ENCODE data around the gene ARHGEF6. TPM values are rescaled to one million over a fixed set of nuclear protein-coding genes. Genes with fewer than 3 reads are reported as not detected.
"Not testable (repeated sequence)": the region's sequence is repeated elsewhere in the genome, so short reads cannot be mapped to it uniquely, and the experiment has no call there.

The ARHGEF6 gene
- total RNA-seq, 1 donor from 2014 or later, result 77.9 TPM

DNA sequence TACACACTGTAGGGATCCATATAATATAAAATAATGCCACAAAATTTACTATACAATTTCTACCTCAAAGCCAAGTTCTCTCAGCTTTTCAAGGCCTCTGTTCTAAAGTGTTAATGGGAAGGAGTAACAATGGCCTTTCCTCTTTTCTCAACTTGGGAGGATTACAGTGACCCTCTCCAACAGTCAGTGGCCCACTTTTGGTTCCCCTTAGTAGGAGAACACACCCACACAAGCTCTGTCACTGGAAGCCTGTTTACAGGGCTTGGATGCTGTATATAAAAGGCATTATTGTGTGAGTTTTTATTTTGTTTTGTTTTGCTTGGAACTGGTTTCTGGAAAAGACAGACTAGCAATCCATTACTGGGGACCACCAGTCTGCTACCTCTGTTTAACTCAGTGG, 1.8 kb downstream of the ARHGEF6 start:
- H3K4me3 Mint-ChIP-seq (ENCODE audit: low read depth), result peak overlapping the region; percentile 90
- peaks cover 61% of the 10 kb centered on the region for H3K4me1 Mint-ChIP-seq (ENCODE audit: low read depth)
- DNase-seq (ENCODE audit: low spot score), result no peak
- H3K36me3 Mint-ChIP-seq (ENCODE audit: low read depth), result peaks cover 44% of the 10 kb centered on the region
- H3K27ac Mint-ChIP-seq, result peak overlapping the region; percentile 97
- intact Hi-C loops (cut with micrococcal nuclease), result loop anchor here (2.0 to 5.0 kb wide), 4 partner anchors 14 to 158 kb away; no protein-coding TSS in a partner anchor
- H3K9me3 Mint-ChIP-seq, result no peaks in the 10 kb centered on the region
- no peaks in the 10 kb centered on the region for H3K27me3 Mint-ChIP-seq (ENCODE audit: low read depth)

- Mint-ChIP-seq H3K27me3 (ENCODE audit: low read depth) (no peaks in the 10 kb centered on the region), H3K4me1 (ENCODE audit: low read depth) (peaks cover 57% of the 10 kb centered on the region)
- intact Hi-C loops (cut with micrococcal nuclease), result loop anchor here (2.0 to 5.0 kb wide), 4 partner anchors 13 to 159 kb away; no protein-coding TSS in a partner anchor
Measured at GRCh38 chrX:136778020-136778419, 2.7 kb downstream of the ARHGEF6 start.

GRCh38 chrX:136773648-136774047, 7.1 kb downstream of the ARHGEF6 start:
- DNase-seq (ENCODE audit: low spot score), result no peak
- peaks cover 64% of the 10 kb centered on the region for H3K36me3 Mint-ChIP-seq (ENCODE audit: low read depth)
- no peaks in the 10 kb centered on the region for H3K27me3 Mint-ChIP-seq (ENCODE audit: low read depth)
- H3K4me1 Mint-ChIP-seq (ENCODE audit: low read depth), result peaks cover 53% of the 10 kb centered on the region
- H3K4me3 Mint-ChIP-seq (ENCODE audit: low read depth), result no peak overlapping the region
- H3K9me3 Mint-ChIP-seq, result peaks cover 6% of the 10 kb centered on the region
- intact Hi-C loops (cut with micrococcal nuclease), result no loop called here
- no peak overlapping the region for H3K27ac Mint-ChIP-seq

More at GRCh38 chrX:136778020-136778419, 2.7 kb downstream of the ARHGEF6 start:
- H3K36me3 Mint-ChIP-seq (ENCODE audit: low read depth), result peaks cover 52% of the 10 kb centered on the region
- peak overlapping the region; percentile 97 for H3K27ac Mint-ChIP-seq
- DNase-seq (ENCODE audit: low spot score), result no peak
- H3K9me3 Mint-ChIP-seq, result no peaks in the 10 kb centered on the region
- peak overlapping the region; percentile 90 for H3K4me3 Mint-ChIP-seq (ENCODE audit: low read depth)

DNA sequence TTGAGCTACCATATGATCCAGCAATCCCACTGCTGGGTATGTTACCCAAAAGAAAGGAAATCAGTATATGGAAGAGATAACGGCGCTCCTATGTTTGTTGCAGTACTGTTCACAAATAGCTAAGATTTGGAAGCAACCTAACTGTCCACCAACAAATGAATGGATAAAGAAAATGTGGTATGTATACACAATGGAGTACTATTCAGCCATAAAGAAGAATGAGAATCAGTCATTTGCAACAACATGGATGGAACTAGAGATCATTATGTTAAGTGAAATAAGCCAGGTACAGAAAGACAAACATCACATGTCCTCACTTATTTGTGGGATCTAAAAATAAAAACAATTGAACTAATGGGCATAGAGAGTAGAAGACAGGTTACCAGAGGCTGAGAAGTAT, 8.9 kb downstream of the ARHGEF6 start:
- H3K27me3 Mint-ChIP-seq (ENCODE audit: low read depth); intact Hi-C loops (cut with micrococcal nuclease); H3K4me3 Mint-ChIP-seq (ENCODE audit: low read depth); H3K9me3 Mint-ChIP-seq; DNase-seq (ENCODE audit: low spot score); H3K27ac Mint-ChIP-seq: not testable (repeated sequence)
- Mint-ChIP-seq H3K4me1 (ENCODE audit: low read depth) (peaks cover 52% of the 10 kb centered on the region), H3K36me3 (ENCODE audit: low read depth) (peaks cover 56% of the 10 kb centered on the region)

- peak overlapping the region; percentile 78 for H3K4me3 Mint-ChIP-seq (ENCODE audit: low read depth)
Measured at GRCh38 chrX:136768469-136769084, 12.2 kb downstream of the ARHGEF6 start.

DNA sequence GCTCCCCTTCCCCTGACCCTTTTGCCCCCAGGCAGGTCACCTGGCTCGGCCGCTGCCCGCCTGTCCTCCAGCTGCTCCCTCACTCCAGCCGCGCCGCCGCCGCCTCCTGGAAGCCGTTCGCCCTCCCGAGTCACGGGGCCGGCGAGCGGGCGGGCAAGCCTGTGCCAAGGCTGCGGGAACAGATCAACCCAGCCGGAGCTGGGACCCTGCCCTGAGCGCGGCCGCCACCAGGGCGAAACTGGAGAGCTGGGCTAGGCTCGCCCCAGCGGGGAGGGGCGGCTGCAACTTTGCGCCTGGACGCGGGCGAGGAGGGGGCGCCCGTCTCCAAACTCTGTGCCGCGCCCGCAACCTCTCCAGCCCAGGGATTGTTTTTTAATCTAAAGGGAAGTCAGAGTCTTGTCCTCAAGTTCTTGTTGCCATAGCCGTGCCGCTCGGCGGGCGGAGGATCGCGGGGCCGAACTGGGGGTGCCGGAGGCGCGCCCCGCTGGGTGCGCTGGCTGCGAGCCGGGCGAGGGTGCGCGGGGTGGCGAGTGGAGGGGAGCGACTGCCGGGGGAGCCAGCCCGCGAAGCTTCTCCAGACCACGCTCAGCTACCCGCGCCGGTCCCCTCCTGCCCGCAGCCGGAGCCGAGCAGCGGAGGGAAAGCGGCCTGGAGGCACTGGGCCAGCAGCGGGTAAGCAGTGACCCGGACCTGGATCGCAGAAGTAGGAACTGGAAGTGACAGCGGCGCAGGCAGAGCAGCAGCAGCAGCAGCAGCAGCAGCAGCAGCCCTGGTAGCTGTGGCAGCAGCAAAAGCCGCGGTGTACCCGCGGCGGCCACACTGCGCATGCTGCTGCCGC, 13.4 kb downstream of the ARHGEF6 start:
- peaks cover 55% of the 10 kb centered on the region for H3K36me3 Mint-ChIP-seq (ENCODE audit: low read depth)
- intact Hi-C loops (cut with micrococcal nuclease), result loop anchor here (5.0 kb wide), 1 partner anchor 180 kb away; no protein-coding TSS in a partner anchor
- peak overlapping the region; percentile 78 for H3K4me3 Mint-ChIP-seq (ENCODE audit: low read depth)
- H3K9me3 Mint-ChIP-seq, result peaks cover 6% of the 10 kb centered on the region
- H3K27ac Mint-ChIP-seq, result peak overlapping the region; percentile 93
- H3K4me1 Mint-ChIP-seq (ENCODE audit: low read depth), result peaks cover 56% of the 10 kb centered on the region
- no peak for DNase-seq (ENCODE audit: low spot score)
- no peaks in the 10 kb centered on the region for H3K27me3 Mint-ChIP-seq (ENCODE audit: low read depth)

More at GRCh38 chrX:136768469-136769084, 12.2 kb downstream of the ARHGEF6 start:
- Mint-ChIP-seq H3K36me3 (ENCODE audit: low read depth) (peaks cover 57% of the 10 kb centered on the region), H3K27ac (peak overlapping the region; percentile 93), H3K4me1 (ENCODE audit: low read depth) (peaks cover 49% of the 10 kb centered on the region), H3K9me3 (peaks cover 6% of the 10 kb centered on the region), H3K27me3 (ENCODE audit: low read depth) (no peaks in the 10 kb centered on the region)
- peak; percentile 45 for DNase-seq (ENCODE audit: low spot score)
- intact Hi-C loops (cut with micrococcal nuclease), result loop anchor here (1.0 to 5.0 kb wide), 4 partner anchors 12 to 181 kb away; partner anchors contain the start of gene ARHGEF6

GRCh38 chrX:136766785-136767103, 14.0 kb downstream of the ARHGEF6 start:
- peak overlapping the region; percentile 74 for H3K4me3 Mint-ChIP-seq (ENCODE audit: low read depth)
- H3K4me1 Mint-ChIP-seq (ENCODE audit: low read depth), result peaks cover 54% of the 10 kb centered on the region
- no peaks in the 10 kb centered on the region for H3K27me3 Mint-ChIP-seq (ENCODE audit: low read depth)
- intact Hi-C loops (cut with micrococcal nuclease), result loop anchor here (5.0 kb wide), 1 partner anchor 179 kb away; no protein-coding TSS in a partner anchor
- H3K27ac Mint-ChIP-seq, result peak overlapping the region; percentile 62
- DNase-seq (ENCODE audit: low spot score), result no peak
- H3K9me3 Mint-ChIP-seq, result peaks cover 3% of the 10 kb centered on the region
- peaks cover 51% of the 10 kb centered on the region for H3K36me3 Mint-ChIP-seq (ENCODE audit: low read depth)

GRCh38 chrX:136765821-136766356, 14.8 kb downstream of the ARHGEF6 start:
- Mint-ChIP-seq H3K36me3 (ENCODE audit: low read depth) (peaks cover 45% of the 10 kb centered on the region), H3K4me3 (ENCODE audit: low read depth) (peak overlapping the region; percentile 74), H3K27me3 (ENCODE audit: low read depth) (no peaks in the 10 kb centered on the region), H3K9me3 (no peaks in the 10 kb centered on the region), H3K27ac (peak overlapping the region; percentile 71), H3K4me1 (ENCODE audit: low read depth) (peaks cover 52% of the 10 kb centered on the region)
- intact Hi-C loops (cut with micrococcal nuclease), result loop anchor here (2.0 to 5.0 kb wide), 2 partner anchors 13 to 179 kb away; no protein-coding TSS in a partner anchor
- DNase-seq (ENCODE audit: low spot score), result no peak

GRCh38 chrX:136764206-136764605, 16.5 kb downstream of the ARHGEF6 start:
- no peak overlapping the region for H3K27ac Mint-ChIP-seq
- no peak for DNase-seq (ENCODE audit: low spot score)
- no peak overlapping the region for H3K4me3 Mint-ChIP-seq (ENCODE audit: low read depth)
- no peaks in the 10 kb centered on the region for H3K27me3 Mint-ChIP-seq (ENCODE audit: low read depth)
- H3K4me1 Mint-ChIP-seq (ENCODE audit: low read depth), result peaks cover 50% of the 10 kb centered on the region
- H3K36me3 Mint-ChIP-seq (ENCODE audit: low read depth), result peaks cover 49% of the 10 kb centered on the region
- H3K9me3 Mint-ChIP-seq, result no peaks in the 10 kb centered on the region
- intact Hi-C loops (cut with micrococcal nuclease), result loop anchor here (2.0 kb wide), 1 partner anchor 15 kb away; no protein-coding TSS in a partner anchor

DNA sequence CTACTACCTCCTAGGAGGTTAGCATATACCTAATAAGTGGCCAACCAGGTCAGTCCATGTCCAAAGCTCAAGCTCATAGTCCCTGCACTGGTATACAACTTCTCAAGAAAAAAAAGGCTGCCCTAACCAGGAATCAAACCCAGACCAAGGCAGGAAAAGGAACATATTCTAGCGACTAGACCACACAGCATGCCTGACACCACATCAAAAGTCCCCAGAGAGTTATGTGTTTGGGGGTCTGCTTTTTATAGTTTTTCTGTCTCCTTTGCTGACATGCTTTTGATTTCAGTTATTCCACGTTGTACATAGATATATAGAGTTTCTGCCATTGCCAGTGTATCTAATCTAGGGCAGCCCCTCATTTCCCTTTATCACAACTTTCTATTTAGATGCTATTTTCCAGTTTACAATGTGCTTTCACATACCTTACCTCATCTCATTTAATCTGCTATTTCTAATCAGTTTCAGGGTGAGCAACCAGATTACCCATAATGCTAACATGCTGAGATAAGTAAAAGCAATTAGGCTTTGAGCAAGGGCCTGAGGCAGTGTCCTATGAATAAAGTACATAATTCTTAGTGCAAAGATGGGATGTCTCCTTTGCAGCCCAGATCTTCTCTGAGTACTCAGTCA, 17.8 kb downstream of the ARHGEF6 start:
- peak overlapping the region; percentile 4 for H3K4me3 Mint-ChIP-seq (ENCODE audit: low read depth)
- intact Hi-C loops (cut with micrococcal nuclease), result no loop called here
- DNase-seq (ENCODE audit: low spot score), result no peak
- H3K36me3 Mint-ChIP-seq (ENCODE audit: low read depth), result peaks cover 44% of the 10 kb centered on the region
- no peaks in the 10 kb centered on the region for H3K27me3 Mint-ChIP-seq (ENCODE audit: low read depth)
- no peaks in the 10 kb centered on the region for H3K9me3 Mint-ChIP-seq
- peak overlapping the region; percentile 87 for H3K27ac Mint-ChIP-seq
- H3K4me1 Mint-ChIP-seq (ENCODE audit: low read depth), result peaks cover 45% of the 10 kb centered on the region

DNA sequence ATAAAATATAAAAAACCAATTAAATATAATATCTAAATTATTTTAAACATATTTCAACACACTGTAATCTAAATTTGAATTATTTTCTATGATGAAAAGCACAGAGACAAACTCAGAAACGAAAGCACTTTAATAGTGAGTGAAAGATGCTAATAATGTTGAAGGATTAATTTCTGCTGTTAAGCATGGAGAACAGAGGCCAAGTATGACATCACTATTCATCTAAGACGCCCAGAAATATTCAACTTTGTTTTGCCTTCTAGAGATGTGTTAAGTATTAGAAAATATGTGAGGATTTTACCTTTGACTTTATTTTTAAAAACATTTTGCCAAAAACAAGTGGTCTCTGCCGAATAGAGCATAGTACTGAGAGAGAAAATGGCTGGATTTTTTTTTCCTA, 19.3 kb downstream of the ARHGEF6 start:
- intact Hi-C loops (cut with micrococcal nuclease), result no loop called here
- H3K4me3 Mint-ChIP-seq (ENCODE audit: low read depth), result no peak overlapping the region
- peaks cover 49% of the 10 kb centered on the region for H3K4me1 Mint-ChIP-seq (ENCODE audit: low read depth)
- H3K36me3 Mint-ChIP-seq (ENCODE audit: low read depth), result peaks cover 49% of the 10 kb centered on the region
- no peak for DNase-seq (ENCODE audit: low spot score)
- no peaks in the 10 kb centered on the region for H3K9me3 Mint-ChIP-seq
- H3K27ac Mint-ChIP-seq, result no peak overlapping the region
- no peaks in the 10 kb centered on the region for H3K27me3 Mint-ChIP-seq (ENCODE audit: low read depth)

DNA sequence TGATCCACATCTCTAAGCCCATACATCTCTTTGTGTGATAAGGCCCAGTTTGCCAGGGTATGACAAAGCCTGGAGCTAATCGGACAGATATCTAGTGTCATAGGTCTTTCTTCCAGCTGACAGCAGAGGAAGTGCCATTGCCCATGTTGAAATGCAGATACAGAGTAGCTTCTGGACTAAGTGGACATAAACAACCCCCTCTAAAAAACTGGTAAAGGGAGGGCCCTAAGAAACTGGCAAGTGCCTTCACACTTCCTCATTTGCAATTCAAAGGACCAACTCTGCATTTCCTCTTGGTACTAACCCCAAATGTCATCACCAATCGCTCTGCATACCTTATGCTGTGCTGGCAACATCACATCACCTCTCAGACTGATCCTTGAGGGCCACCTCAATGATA, 20.8 kb downstream of the ARHGEF6 start:
- intact Hi-C loops (cut with micrococcal nuclease), result no loop called here
- Mint-ChIP-seq H3K27ac (peak overlapping the region; percentile 60), H3K36me3 (ENCODE audit: low read depth) (peaks cover 42% of the 10 kb centered on the region), H3K4me1 (ENCODE audit: low read depth) (peaks cover 44% of the 10 kb centered on the region), H3K9me3 (no peaks in the 10 kb centered on the region), H3K4me3 (ENCODE audit: low read depth) (no peak overlapping the region), H3K27me3 (ENCODE audit: low read depth) (no peaks in the 10 kb centered on the region)
- no peak for DNase-seq (ENCODE audit: low spot score)

Data from activated T-helper 2 cell treated with anti-CD3 and anti-CD28 coated beads, Interferon-gamma antibody, Interleukin-2, Interleukin-4, amounts not matched to agents 10 μg/mL and 5 μg/mL and 100 μg/mL, durations not matched to agents 14 hours and 24 hours and 36 hours (primary cell).